ENCODE measurements around the gene METRN.
"Not testable (repeated sequence)": the region's sequence is repeated elsewhere in the genome, so short reads cannot be mapped to it uniquely, and the experiment has no call there.

METRN gene

DNA sequence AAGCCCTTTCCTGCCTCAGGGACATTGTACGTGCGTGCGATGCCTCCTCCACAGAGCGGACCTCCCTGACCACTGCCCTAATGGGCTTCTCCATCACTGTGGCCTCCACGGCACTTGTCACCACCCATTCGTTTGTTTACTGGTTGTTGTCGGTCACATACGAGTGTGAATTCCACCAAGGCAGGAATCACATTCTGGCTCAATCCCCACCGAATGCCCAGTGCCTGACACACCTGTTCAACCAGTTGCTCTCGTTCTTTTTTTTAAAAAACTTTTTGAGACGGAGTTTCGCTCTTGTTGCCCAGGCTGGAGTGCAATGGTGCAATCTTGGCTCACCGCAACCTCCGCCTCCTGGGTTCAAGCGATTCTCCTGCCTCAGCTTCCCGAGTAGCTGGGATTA, 23.7 kb upstream of the METRN start:
- not testable (repeated sequence) for DNase-seq (ENCODE audit: low read depth, low spot score)

DNA sequence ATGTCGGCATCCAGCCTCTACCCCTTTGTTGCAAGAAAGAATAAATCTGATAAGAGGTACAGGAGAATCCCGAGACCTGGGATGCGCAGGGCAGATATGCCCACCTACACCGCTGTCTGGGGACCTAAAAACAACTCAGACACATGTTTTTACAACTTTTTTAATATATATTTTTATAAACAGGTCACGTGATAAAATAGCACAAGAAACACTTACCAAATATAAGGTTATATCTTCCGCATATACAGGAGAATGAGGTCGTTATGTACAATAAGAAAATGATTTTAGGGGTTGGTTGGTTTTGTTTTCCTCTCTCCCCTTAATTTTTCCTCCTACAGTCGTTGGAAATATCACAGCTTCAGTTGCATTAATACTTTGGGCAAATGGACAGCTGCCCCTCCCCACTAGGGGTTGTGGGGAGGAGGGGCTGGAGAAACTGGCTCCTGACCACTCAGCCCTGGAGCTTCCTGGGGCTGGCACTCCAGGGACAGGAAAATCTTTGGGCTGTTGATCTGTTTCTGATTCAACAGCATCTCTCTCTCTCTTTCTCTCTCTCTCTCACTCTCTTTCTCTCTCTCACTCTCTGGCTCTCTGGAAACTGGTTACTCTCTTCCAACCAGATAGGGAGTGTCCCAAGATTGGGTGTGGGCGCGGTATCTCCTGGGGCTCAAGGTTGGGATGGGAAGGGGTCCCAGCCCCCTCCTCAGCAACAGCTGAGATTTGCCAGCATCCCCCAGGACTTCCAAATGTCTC, 22.4 kb upstream of the METRN start:
- no peak for DNase-seq (ENCODE audit: low read depth, low spot score)

- no peak for DNase-seq (ENCODE audit: low read depth, low spot score)
These were observed 21.6 kb upstream of the METRN start for GRCh38 chr16:693364-693763.

DNA sequence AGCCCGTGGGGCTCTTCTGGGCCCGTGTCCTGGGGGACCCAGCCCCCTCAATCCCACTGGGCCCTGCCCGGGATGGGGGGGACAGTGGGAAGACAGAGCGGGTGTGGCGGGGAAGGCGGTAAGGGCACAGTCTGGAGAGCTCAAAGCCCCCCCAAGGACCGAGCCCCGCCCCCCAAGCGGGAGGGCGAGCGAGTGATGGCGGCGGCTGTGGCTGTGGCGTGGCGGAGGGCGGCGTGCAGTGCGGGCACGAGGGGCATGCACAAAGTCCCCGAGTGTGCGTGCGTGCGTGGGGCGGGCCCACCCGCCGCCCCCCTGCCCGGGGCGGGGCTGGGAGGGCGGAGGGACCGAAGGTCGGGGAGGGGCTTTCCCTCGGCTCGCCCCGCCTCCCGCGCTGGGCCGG, 21.2 kb upstream of the METRN start:
- DNase-seq (ENCODE audit: low read depth, low spot score) = no peak

DNA sequence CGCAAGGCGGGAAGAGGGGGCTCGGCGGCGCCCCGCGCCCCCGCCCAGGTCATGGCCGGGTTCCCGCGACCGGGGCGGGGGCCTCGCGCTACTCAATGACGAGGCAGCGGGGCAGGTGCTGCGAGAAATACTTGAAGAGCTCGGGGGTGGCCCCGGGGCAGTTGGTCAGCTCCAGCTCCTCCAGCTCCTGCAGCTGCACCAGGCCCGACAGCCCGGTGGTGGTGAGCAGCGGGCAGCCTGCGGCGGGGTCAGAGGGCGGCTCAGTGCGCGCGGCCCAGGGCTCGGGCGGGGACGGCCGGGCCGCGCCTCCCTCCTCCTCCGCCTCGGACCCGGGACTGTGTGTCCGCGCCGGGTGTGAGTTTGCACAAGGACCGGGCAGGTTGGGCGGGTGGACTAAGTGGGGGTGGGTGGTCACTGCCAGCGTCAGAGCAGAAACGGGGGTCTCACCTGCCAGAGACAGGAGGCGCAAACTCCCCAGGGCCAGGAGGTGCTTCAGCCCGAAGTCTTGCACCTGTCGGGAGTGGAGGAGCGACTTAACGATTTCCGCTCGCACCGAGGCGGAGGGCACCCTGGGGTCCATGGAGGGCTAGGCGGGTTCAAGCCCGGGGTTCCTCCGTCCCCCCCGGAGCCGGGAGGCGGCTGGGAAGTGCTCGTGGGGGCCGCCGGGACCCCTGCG, 20.6 kb upstream of the METRN start:
- DNase-seq (ENCODE audit: low read depth, low spot score) = no peak

- no peak for DNase-seq (ENCODE audit: low read depth, low spot score)
These were observed 20.0 kb upstream of the METRN start for GRCh38 chr16:694863-695354.

- DNase-seq (ENCODE audit: low read depth, low spot score) = no peak
These were observed 19.4 kb upstream of the METRN start for GRCh38 chr16:695355-696089.

DNA sequence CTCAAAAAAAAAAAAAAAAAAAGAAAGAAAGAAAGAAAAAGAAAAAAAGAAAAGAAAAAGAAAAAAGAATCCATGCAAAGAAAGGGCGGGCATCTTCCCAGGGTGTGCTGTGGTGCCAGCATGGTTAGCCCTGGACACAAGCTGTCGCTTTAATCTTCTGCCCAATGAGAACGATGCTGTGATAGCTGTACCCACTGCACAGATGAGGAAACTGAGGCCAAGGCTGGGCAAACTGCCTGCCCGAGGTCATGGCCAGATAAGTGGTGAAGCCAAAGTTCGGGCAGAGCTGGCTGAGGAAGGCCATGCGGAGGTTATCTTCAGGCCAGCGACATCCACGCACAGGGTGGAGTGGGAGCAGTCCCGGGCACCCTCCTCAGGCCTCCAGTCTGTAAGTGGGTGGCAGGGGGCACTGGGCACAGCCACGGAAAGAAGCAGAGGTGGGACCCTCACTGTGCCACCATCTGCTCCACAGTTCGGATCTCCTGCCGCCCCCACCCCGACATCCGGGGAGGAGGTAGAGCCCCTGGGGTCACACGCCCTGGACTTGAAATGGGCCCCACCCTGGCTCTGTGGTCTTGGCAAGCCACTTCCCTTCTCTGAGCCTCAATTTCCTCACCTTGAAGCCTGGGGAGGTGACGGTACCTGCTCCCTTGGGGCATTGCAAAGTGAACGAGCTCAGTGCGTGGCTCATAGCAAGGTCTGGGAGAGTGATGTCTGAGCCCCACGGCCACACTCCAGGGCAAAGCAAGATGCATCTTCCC, 15.8 kb upstream of the METRN start:
- DNase-seq (ENCODE audit: low read depth, low spot score) = no peak

- no peak for DNase-seq (ENCODE audit: low read depth, low spot score)
These were observed 14.0 kb upstream of the METRN start for GRCh38 chr16:700684-701584.

DNA sequence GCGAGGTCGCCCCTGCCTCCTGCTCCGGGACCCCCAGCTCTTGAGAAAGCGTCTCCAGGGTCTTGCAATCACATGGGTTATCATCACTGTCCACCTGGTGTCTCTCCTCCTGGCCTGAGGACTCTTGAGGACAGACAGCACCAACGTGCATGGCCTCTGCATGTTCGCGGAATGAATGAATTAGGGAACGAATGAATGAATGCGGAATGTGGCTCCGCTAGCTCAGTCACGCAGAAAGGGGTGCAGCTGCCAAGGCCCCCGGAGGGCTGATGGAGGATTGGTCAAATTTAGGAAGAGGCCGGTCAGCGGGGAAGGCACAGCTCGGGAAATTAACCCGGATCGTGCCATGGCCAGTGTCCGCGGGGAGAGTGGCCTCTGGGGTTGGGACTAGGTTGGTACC, 12.6 kb upstream of the METRN start:
- DNase-seq (ENCODE audit: low read depth, low spot score) = no peak

DNA sequence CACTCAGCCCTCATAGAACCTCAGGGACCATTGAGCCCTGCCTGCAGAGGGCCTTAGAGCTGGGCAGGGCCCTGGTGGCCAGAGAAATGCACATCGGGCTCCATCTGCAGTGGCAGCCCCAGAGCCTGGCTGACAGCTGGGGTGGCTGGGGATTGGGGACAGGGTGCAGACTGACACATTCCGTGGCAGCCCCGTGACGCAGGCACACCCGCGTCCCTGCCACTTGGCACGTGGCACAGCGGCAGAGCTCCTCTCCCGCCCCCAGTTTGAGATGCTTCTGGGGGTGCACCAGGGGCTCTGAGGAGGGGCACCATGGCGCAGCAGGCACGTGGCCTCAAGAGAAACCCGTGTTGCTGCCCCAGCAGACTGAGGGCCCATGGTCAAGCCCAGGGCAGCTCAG, 11.5 kb upstream of the METRN start:
- DNase-seq (ENCODE audit: low read depth, low spot score) = no peak

- DNase-seq (ENCODE audit: low read depth, low spot score) = no peak
These were observed 10.9 kb upstream of the METRN start for GRCh38 chr16:704047-704446.

- DNase-seq (ENCODE audit: low read depth, low spot score) = no peak
These were observed 10.2 kb upstream of the METRN start for GRCh38 chr16:704552-705380.

DNA sequence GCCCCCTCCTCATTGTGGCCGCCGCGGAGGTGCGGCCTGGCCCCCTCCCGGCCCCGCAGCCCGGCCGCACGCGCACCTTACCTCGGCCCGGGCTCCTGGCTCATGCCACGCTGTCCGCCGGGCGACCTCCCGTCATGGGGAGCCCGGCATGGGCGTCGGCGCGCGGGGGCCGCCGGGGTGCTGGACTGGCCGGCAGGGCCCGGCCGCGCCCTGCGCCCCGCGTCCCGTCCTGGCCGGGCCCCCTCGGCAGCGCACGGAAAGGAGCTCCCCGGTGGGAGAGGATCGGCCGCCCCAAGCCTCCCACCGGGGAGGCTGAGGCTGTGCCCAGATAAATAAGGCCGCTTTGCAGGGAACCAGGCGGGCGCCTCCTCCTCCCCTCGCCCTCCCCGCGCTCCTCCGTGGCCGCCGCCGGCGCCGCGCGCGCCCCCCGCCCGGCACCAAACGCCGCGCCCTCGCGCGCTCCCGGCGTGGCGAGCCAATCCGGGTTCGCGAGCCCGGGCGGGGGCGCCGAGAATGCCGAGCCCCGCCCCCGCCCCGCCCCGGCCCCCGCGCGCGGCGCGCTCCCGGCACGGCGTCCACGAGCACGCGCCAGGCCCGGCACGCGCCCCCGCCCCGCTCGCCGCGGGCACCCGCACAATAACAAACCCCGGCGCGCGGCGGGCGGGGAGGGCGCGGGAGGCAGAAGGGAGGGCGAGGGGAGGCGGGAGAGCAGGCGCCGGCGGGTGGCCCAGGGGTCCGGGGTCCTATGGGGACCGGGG, 9.3 kb upstream of the METRN start, which contains the start of gene FBXL16:
TSS of gene FBXL16 (minus strand) at position 371 of the 758 bp plus-strand sequence. CDS start 8,396 bp downstream, outside the sequence.
- DNase-seq (ENCODE audit: low read depth, low spot score) = no peak

DNA sequence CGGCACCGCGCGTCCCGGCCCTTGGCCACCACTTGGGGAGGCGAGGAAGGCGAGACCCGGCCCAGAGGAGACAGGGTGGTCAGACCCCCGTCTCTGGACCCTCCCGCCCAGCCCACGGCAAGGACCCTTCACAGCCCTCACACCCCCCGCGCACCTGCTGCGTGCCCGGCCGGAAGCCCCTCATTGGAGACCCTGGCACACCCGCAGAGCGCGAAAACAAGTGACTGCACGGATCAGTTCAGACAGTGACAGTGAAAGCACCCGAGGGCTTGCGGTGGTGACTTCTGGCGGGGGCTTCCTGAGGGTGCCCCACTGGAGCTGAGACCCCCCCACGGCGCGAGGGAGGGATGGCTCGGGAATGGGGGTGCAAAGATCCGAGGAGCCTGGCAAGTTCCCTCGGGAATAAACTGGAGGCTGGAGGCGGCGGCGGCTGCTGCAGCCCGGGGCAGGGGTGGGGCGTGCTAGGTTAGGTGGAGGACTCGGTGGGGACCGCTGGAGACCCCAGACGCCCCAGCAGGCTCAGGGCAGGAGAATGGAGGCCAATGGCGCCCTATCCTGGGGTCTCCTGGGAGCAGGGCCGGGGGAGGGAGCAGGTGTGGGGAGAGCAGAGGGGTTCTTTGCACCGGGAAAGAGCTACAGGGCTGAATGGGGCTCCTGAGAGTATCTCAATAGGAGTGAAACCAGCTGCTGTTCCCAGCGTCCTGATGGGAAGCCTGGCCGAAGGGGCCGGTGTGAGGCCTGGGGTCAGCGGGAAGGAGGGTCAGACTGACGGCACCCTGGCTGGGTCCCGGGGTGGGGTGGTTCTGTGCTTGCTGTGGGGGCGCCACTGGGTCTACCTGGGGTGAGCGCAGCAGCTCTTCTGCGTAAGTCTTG, 8.5 kb upstream of the METRN start:
- DNase-seq (ENCODE audit: low read depth, low spot score) = no peak

GRCh38 chr16:707062-707538, 7.8 kb upstream of the METRN start:
- DNase-seq (ENCODE audit: low read depth, low spot score) = no peak

DNA sequence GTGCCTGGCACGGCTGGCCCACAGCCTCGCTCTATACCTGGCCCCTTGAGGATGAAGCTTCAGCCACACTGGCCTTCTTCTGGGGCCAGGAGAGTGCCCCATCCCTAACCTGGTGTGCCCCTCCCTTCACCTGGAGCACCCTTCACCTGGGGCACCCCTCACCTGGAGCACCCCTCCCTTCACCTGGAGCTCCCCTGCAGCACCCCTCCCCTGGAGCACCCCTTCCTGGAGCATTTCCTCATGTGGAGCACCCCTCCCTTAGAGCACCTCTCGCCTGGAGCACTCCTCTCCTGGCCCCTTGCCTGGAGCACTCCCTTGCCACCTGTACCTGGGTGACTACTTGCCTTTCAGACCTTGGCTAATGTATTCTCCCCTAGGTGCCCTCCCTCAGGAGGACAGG, 6.9 kb upstream of the METRN start:
- DNase-seq (ENCODE audit: low read depth, low spot score) = no peak

DNA sequence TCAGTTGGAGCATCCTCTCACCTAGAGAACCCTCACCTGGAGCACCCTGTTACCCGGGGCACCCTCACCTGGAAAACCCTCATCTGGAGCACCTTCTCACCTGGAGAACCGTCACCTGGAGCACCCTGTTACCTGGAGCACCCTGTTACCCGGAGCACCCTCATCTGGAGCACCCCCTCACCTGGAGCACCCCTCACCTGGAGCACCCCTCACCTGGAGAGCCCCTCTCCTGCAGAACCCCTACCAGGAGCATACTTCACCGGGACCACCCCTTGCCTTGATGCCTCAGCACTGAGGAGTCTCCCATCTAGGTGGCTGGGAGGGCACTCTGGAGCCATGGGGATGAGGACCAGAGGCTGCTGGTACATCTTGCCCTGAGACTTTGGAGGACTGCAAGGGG, 6.0 kb upstream of the METRN start:
- no peak for DNase-seq (ENCODE audit: low read depth, low spot score)

All from brain pericyte (primary cell).